DMS153 treated with DMSO at 0.1 percent for 48 hours (cell line): ENCODE data around the gene CMSS1.

Experiments used
- DNase-seq: peaks from one replicate; lab custom pipeline; 2025; ENCODE audit not compliant: unreplicated experiment; lab: John Stamatoyannopoulos, UW

CMSS1 gene

DNA sequence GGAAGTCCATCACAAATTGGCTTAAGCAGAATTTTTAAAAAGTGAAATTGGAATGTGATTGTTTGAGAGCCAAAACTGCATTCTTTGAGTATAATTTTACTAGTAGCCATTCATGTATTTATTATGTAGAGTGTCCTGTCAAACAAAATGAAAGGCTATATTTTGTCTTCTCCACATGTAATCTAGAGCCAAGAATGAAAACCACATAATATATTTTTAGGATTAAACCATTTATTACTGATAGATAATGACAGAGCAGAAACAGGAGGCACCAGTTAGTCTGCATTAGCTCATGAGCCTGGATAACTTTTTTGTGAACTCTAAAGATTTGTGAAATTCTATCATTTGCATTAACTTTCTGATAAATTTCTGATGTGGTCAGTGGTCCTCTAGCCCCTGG is 166.5 kb downstream of the CMSS1 start:
- DNase-seq, result no peak

- DNase-seq, result no peak
These were observed 167.0 kb downstream of the CMSS1 start for GRCh38 chr3:99984668-99985067.

DNA sequence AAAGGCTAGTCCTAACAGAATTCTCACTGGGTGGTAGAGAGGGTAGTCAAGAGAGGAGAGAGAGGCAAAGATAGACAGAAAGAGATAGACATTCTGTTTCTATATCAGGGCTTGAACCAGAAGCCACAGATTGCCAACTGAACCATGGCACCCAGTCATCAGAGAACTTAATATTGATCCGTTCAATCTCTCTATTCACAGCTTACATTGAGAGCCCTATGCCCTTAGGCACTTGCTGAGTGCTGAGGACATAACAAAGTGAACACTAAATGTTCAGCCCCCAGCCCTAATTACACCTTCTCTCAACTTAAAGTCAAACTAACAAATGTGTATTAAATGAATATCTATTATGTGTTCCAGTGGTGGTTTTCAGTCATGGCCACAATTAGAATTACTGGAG is 172.5 kb downstream of the CMSS1 start:
- no peak for DNase-seq

- DNase-seq, result no peak
These were observed 179.6 kb downstream of the CMSS1 start for GRCh38 chr3:99997293-99997692.

- DNase-seq, result no peak
These were observed 181.9 kb downstream of the CMSS1 start for GRCh38 chr3:99999536-99999935.

DNA sequence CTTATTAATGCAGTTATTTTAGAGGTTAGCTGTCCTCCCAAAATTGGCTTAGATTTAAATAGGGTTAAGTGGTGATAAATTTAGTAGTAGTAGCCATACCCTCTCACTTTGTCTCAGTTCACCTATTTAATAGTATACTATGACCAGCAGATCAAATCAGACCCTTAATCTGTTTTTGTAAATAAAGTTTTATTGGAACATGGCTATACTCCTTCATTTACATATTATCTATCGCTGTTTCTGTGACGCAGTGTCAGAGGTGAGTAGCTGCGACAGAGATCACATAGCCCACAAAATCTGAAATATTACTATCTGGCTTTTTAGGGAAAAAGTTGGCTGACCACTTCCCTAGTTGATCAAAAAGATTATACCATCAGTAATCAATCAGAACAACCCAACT is 183.4 kb downstream of the CMSS1 start:
- DNase-seq, result no peak

DNA sequence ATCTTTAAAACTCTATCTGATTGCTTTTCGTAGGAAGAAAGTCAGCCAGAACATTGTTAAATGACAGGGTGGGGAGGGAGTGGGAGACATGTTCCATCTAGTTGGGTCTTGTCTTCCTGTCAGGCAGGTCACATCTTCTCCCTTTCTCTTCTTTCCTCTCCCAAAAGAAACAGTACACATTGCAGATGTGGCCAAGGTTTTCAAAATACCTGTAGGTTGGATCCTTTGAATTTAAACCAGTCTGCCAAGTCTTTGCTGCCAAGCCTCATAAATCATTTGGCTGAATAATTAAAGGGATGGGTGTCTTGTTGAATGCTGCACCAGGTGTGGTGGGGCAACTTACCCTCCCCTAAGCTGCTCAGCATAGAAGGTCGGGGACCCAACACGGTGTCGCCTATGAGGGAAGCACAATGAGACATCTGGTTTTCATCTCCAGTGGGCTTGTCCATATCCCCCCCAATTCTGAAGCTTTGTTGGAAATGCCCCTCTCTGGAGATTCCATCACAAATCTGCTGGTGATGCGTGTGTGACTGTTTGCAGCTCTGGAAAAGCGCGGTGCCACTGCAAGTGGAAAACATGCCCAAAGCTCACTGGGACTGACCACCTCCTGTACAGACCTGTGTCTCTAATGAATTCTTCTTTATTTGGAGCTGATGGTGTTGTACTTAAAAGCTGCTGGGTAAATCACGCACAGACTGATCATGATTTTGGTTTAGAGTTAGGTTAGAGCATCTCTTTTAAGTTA is 184.0 kb downstream of the CMSS1 start:
- DNase-seq, result peak; percentile 23

GRCh38 chr3:100002599-100003350 is 185.1 kb downstream of the CMSS1 start:
- peak; percentile 35 for DNase-seq

GRCh38 chr3:100003609-100004503 is 186.2 kb downstream of the CMSS1 start:
- DNase-seq, result peak; percentile 45

DNA sequence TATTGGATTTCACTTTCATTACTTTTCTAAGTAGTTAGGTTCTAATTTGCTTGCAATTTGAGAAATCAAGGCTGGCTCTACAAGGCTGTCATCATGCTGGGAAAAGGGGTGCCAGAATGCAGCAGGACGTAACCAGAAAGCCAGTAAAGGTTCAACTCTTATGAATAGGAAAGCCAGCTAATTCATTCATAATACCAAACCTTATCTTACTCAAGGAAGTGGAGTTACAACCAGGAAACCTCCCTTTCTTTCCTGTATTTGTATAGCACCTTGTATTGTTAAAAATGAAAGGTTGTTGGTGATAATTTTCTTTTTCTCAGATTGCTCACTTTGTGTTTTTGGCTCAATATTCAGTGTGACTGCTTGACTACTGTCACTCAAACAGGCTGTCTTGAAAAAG is 187.3 kb downstream of the CMSS1 start:
- no peak for DNase-seq

GRCh38 chr3:100005665-100006393 is 188.2 kb downstream of the CMSS1 start:
- no peak for DNase-seq

DNA sequence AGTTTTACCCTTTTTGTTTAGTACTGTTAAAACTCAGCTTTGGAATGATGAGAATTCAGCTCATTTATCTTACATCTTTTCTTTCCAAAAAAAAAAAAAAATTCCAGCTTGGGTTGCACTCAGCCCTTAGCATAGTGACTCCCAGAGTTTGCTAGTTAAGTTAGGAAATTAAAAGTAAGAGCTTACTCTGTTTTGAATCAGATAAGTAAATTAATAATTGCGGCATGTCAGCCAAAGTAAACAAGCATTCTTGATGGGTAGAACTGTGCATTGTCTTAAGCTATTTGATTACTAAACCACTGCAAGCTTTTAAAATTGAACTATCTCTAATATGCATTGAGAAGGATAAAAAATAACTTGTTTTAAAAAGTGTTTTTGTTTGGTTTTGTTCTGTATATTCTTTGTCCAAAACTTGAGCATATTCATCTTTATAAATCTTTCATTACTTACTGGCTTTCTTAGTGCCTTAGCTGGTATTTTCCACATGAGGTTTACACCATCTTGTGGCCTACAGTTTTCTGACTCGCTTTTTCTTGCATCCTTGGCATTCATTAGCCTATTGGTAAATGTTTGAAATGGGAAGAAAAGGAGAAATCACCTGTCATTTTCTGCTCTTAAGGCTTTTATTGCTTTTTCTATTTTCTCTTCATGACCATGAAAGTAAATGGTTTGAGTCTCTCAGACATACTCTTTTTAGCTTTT is 189.1 kb downstream of the CMSS1 start:
- no peak for DNase-seq

DNA sequence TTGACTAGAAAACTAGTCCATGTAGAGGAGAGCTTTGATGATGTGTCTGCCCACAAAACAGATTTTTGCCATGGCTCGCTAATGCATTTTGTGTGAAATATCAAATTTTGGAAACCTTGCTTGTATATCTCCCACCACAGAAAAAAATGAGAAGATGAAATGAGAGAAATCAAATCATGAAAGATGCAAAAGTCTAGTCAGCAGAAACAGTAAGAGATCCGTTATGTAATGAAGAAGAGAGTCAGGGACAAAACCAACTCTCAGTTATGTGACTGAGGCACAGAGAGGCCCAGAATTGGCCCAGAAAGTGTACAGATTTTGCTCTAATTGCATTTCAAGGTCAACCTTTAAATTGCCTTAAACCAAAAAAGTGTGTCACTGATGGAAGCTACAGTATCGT is 189.7 kb downstream of the CMSS1 start:
- no peak for DNase-seq

- peak; percentile 14 for DNase-seq
These were observed 190.5 kb downstream of the CMSS1 start for GRCh38 chr3:100008081-100008698.

DNA sequence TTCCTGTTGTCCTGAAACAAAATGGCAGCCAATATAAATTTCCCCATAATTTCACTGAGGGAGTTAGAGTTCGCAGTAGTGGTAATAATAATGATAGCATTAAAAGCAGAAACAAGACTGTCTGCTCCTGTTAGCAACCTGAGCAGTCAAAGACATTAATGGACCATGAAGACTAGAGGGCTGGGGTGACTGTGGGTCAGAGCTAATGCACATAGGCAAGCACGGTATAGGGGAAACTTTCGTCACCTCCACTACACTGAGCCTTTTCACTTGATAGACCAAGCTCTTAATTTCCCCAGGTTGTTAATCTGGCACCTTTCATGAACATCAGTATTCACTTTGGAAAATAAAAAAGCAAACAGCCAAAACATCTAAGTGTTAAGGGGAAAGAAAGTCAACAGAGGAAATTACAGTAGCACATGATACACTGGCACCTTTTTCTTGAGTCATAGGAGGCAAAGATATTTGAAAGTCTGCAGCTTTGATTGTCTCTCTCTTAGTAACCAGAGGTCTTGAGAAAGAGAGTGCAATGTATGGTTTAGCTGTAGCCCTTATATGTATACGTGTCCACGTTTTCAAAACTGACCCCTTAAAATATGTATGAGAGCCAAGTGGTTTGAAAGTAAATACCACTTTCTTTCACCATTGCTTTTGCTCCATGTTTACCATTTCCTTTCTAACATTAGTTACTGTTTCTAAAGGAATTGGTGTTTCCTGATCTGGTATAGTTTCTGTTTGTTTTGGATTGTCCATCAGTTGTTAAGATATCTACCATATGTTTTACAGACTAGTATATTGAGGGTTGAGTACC is 191.8 kb downstream of the CMSS1 start:
- DNase-seq, result no peak

- no peak for DNase-seq
These were observed 192.4 kb downstream of the CMSS1 start for GRCh38 chr3:100010087-100010417.

DNA sequence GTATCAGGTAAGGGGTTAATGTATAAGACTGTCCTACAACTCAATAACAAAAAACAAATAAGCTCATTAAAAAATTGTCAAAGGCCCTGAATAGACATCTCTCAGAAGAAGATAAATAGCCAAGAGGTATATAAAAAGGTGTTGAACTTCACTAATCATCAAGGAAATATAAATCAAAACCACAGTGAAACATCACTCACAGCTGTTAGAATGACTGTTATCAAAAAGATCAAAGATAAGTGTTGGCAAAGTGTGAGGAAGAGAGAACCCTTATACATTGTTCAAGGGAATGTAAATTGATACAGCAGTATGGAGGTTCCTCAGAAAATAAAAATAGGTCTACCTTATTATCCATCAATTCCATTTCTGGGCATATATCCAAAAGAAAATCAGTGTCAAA is 201.1 kb downstream of the CMSS1 start:
- DNase-seq, result no peak

- DNase-seq, result no peak
These were observed 202.1 kb downstream of the CMSS1 start for GRCh38 chr3:100019719-100020118.
